Endothelial cell of umbilical vein (primary cell): ENCODE measurements around the gene ANKS1B. TPM values are rescaled to one million over a fixed set of nuclear protein-coding genes. Genes with fewer than 3 reads are reported as not detected.

Experiments
- BruUV-seq: library from RNA; stranded (reverse); fragments of 400-500 nt; replicated peaks from 2 replicates; lab custom pipeline; 2021; lab: Mats Ljungman, UMichigan
- CTCF ChIA-PET: fragments of 300-600, 350-600 bp; sonication (Branson Sonifier 250); formaldehyde crosslinking; loops from one replicate; lab custom pipeline; 2021; ENCODE audit warnings: antibody characterized with exemption, inconsistent platforms; lab: Charles Lee
- POLR2A ChIA-PET: fragments of 300-600, 350-600 bp; sonication (Branson Sonifier 250); formaldehyde crosslinking; loops from one replicate; lab custom pipeline; 2021; ENCODE audit warnings: antibody characterized with exemption, inconsistent platforms; lab: Charles Lee
- DNase-seq: peaks from one replicate; pipeline ENCODE4 v3.0.0-alpha.2; 2011; ENCODE audit warnings: low read depth, low spot score
- FAIRE-seq: peaks from 2 replicates; lab custom pipeline; 2011; peaks lifted over from hg19 to GRCh38; lab: Jason Lieb, UNC
- H2AFZ ChIP-seq: 2 replicates; pipeline ENCODE4 v1.6.0; 2012; ENCODE audit warnings: low read depth, low read length, control low read depth, inconsistent platforms
- H3K27ac ChIP-seq: 2 replicates; pipeline ENCODE4 v1.5.1; 2011; ENCODE audit warnings: low read depth, mild to moderate bottlenecking, control low read depth, low read length, moderate library complexity; ENCODE audit not compliant: insufficient read depth
- H3K27me3 ChIP-seq, 2 experiments: 2 replicates each; pipeline versions ENCODE4 v1.6.0 to v1.6.1; 2011; ENCODE audit warnings: low read length in 2 of 2, mixed read lengths in 1 of 2; ENCODE audit not compliant: control insufficient read depth in 2 of 2, insufficient read depth in 2 of 2
- H3K36me3 ChIP-seq, 2 experiments: 2 replicates in 1 of 2; 3 replicates in 1 of 2; pipeline ENCODE4 v1.5.1; 2011; ENCODE audit warnings: low read length in 2 of 2, mild to moderate bottlenecking in 1 of 2, moderate library complexity in 1 of 2; ENCODE audit not compliant: control insufficient read depth in 2 of 2, insufficient read depth in 2 of 2; ENCODE audit errors: extremely low read depth in 1 of 2
- H3K4me1 ChIP-seq: 3 replicates; pipeline ENCODE4 v1.5.1; 2011; ENCODE audit warnings: mild to moderate bottlenecking, low read length; ENCODE audit not compliant: control insufficient read depth, insufficient read depth; ENCODE audit errors: extremely low read depth
- H3K4me2 ChIP-seq: 2 replicates; pipeline ENCODE4 v1.6.1; 2011; ENCODE audit warnings: low read length, control low read depth, mixed read lengths; ENCODE audit not compliant: insufficient read depth
- H3K4me3 ChIP-seq, 3 experiments: fragments of 200-600 bp in 1 of 3; sonication (generic), shearing (Covaris generic) in 1 of 3; replicated peaks in 1 of 3; 2 replicates each; pipeline ENCODE4 v1.5.1; 2011 to 2016; ENCODE audit warnings: control low read depth in 3 of 3, low read length in 3 of 3, mild to moderate bottlenecking in 2 of 3, inconsistent platforms in 1 of 3, low read depth in 1 of 3, moderate library complexity in 1 of 3; ENCODE audit not compliant: insufficient read depth in 1 of 3
- H3K79me2 ChIP-seq: 2 replicates; pipeline ENCODE4 v1.6.0; 2012; ENCODE audit warnings: low read length, inconsistent platforms; ENCODE audit not compliant: control insufficient read depth, insufficient read depth
- H3K9ac ChIP-seq: replicated peaks from 2 replicates; pipeline ENCODE3; 2011; ENCODE audit warnings: low read length, control low read depth; ENCODE audit not compliant: insufficient read depth; ENCODE audit errors: extremely low read depth
- H3K9me1 ChIP-seq: replicated peaks from 3 replicates; pipeline ENCODE4 v1.6.0; 2011; ENCODE audit warnings: mild to moderate bottlenecking, low read length; ENCODE audit not compliant: control insufficient read depth, insufficient read depth; ENCODE audit errors: extremely low read depth
- H3K9me3 ChIP-seq: replicated peaks from 2 replicates; pipeline ENCODE4 v1.5.1; 2012; ENCODE audit warnings: low read length, inconsistent platforms; ENCODE audit not compliant: control insufficient read depth, insufficient read depth
- H4K20me1 ChIP-seq: replicated peaks from 2 replicates; pipeline ENCODE3; 2011; ENCODE audit warnings: mild to moderate bottlenecking, low read length; ENCODE audit not compliant: control insufficient read depth, insufficient read depth; ENCODE audit errors: extremely low read depth
- EZH2 ChIP-seq: IDR thresholded peaks from 2 replicates; pipeline ENCODE4 v1.6.1; 2012; ENCODE audit warnings: borderline replicate concordance, low read depth, mild to moderate bottlenecking, moderate library complexity, low read length, inconsistent platforms; ENCODE audit not compliant: severe bottlenecking
- FOS ChIP-seq: IDR thresholded peaks from 2 replicates; pipeline ENCODE4 v1.6.1; 2011; ENCODE audit warnings: mild to moderate bottlenecking, low read length, moderate library complexity, borderline replicate concordance; ENCODE audit not compliant: insufficient read depth
- GATA2 ChIP-seq: IDR thresholded peaks from 2 replicates; pipeline ENCODE4 v1.7.0; 2011; ENCODE audit warnings: low read depth, mild to moderate bottlenecking, moderate library complexity, mixed read lengths, low read length; ENCODE audit not compliant: insufficient read length, insufficient read depth
- JUN ChIP-seq: IDR thresholded peaks from 2 replicates; pipeline ENCODE4 v1.6.1; 2011; ENCODE audit warnings: borderline replicate concordance, low read depth; ENCODE audit not compliant: insufficient read length, insufficient read depth
- MYC ChIP-seq: IDR thresholded peaks from one replicate; pipeline ENCODE4 v1.6.1; 2011; ENCODE audit warnings: mild to moderate bottlenecking, low read depth, low read length
- POLR2A ChIP-seq: IDR thresholded peaks from 2 replicates; pipeline ENCODE4 v1.6.1; 2012; ENCODE audit warnings: low read depth, mild to moderate bottlenecking, control low read depth, low read length
- POLR2AphosphoS5 ChIP-seq: IDR thresholded peaks from 2 replicates; pipeline ENCODE4 v1.6.1; 2012; ENCODE audit warnings: low read depth, mild to moderate bottlenecking, control low read depth, low read length, moderate library complexity; ENCODE audit not compliant: insufficient read depth
- dilution Hi-C: fragments of 300-500 bp; cut with MboI; formaldehyde crosslinking; loops from one replicate; pipeline ENCODE4 v1.15.0; 2019; ENCODE audit warnings: low sequenced_read_pairs; ENCODE audit not compliant: extremely low pct_ligation_motif_present
- intact Hi-C: fragments of 100-400 bp; cut with micrococcal nuclease; formaldehyde crosslinking; loops from one replicate; pipeline ENCODE4 v1.10.0; 2022
- polyA plus RNA-seq, 4 experiments: library from polyadenylated mRNA; depleted of rRNA in 3 of 4; stranded (reverse) in 3 of 4; unstranded in 1 of 4; fragments of >200 nt; gene quantifications; 2 replicates each; pipeline versions ENCODE4 v1.2.1 to v1.2.3, GENCODE V29; 2011 to 2012; ENCODE audit warnings: missing spikeins in 1 of 4
- total RNA-seq: library from RNA; stranded (reverse); gene quantifications from 2 replicates; pipeline ENCODE4 v1.2.3, GENCODE V29; 2021
- TF ChIP-seq, protein P1 (sequence below), 2 donors: IDR thresholded peaks; 1 replicate in 1 of 2; 2 replicates in 1 of 2; pipeline ENCODE4 v1.5.1; 2011; ENCODE audit warnings: low read length in 2 of 2, mild to moderate bottlenecking in 2 of 2, moderate library complexity in 2 of 2, control low read depth in 1 of 2, inconsistent platforms in 1 of 2, low read depth in 1 of 2; ENCODE audit not compliant: insufficient read depth in 1 of 2; ENCODE audit errors: extremely low read depth in 1 of 2
- TF ChIP-seq, protein P2 (sequence below): IDR thresholded peaks from 2 replicates; pipeline ENCODE4 v1.6.1; 2011; ENCODE audit not compliant: insufficient read depth, insufficient read length

The ANKS1B gene
- total and polyA plus RNA-seq, 2 donors (not counting 3 experiments of a cell fraction or from before 2014, with no cell fraction given) = 0.15 to 0.38 TPM

DNA sequence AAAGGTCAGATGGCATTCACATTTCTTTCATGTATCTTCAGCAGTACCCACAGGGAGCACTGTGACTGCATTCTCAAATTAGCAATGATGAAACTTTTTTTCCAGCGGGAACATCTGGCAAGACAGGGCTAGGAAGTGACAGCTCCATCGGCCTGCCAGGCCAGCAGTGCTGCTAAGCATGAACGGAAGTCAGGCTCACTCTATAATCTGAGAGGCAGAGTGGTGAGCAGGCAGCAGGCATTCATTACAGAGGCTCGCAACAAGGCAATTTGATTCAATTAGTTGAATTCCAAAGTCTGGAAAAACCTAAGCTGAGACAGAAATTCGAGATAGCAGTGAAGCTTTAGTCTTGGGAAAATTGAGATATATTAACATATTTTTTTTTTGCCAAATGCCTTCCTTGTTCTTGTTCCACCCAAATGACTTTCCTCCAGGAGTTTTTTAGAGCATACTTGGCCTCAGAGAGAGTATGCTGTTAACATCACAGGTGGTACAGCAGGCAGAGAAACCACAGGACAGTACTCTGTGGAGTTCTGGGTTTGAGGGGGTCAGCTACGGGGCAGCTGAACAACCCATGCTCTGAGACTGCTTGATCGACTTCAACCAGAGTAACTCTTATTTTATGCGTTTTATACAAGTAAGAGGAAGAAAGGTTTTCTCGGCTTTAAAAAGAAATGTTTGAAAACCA, 924.8 kb downstream of the ANKS1B start:
- Histone ChIP-seq H2AFZ (no peak overlapping the region), H3K9me1 (no peaks in the 10 kb centered on the region), H3K4me3 (no peak overlapping the region), H3K36me3 (no peaks in the 10 kb centered on the region), H3K9me3 (no peaks in the 10 kb centered on the region), H4K20me1 (no peaks in the 10 kb centered on the region), H3K4me1 (no peaks in the 10 kb centered on the region), H3K27ac (no peak overlapping the region), H3K4me2 (no peak overlapping the region), H3K27me3 (no peaks in the 10 kb centered on the region), H3K9ac (no peak overlapping the region), H3K79me2 (no peaks in the 10 kb centered on the region)
- intact Hi-C loops (no loop called here), dilution Hi-C loops (no loop called here)
- no peak for FAIRE-seq
- TF ChIP-seq, protein P1, sequence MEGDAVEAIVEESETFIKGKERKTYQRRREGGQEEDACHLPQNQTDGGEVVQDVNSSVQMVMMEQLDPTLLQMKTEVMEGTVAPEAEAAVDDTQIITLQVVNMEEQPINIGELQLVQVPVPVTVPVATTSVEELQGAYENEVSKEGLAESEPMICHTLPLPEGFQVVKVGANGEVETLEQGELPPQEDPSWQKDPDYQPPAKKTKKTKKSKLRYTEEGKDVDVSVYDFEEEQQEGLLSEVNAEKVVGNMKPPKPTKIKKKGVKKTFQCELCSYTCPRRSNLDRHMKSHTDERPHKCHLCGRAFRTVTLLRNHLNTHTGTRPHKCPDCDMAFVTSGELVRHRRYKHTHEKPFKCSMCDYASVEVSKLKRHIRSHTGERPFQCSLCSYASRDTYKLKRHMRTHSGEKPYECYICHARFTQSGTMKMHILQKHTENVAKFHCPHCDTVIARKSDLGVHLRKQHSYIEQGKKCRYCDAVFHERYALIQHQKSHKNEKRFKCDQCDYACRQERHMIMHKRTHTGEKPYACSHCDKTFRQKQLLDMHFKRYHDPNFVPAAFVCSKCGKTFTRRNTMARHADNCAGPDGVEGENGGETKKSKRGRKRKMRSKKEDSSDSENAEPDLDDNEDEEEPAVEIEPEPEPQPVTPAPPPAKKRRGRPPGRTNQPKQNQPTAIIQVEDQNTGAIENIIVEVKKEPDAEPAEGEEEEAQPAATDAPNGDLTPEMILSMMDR (IDR thresholded peaks at IDR 0.05; ENCODE audit: extremely low read depth in 1 of 2, insufficient read depth in 1 of 2, low read depth in 1 of 2, low read length in 2 of 2) = no peak
- no peak for TF ChIP-seq FOS
- no peak for TF ChIP-seq POLR2A
- no peak for TF ChIP-seq MYC
- TF ChIP-seq POLR2AphosphoS5 = no peak
- no peak for TF ChIP-seq GATA2
- TF ChIP-seq, protein P2, sequence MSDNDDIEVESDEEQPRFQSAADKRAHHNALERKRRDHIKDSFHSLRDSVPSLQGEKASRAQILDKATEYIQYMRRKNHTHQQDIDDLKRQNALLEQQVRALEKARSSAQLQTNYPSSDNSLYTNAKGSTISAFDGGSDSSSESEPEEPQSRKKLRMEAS = no peak
- TF ChIP-seq JUN = no peak
- no peak for TF ChIP-seq EZH2
- CTCF ChIA-PET = no interaction called here
- no peak for DNase-seq
- no TSS peak for BruUV-seq
- POLR2A ChIA-PET = no interaction called here
